HG03175 (cell line): ENCODE results near the gene SEPTIN5.
"Not testable (repeated sequence)": the region's sequence is repeated elsewhere in the genome, so short reads cannot be mapped to it uniquely, and the experiment has no call there.

Experiments used
- ATAC-seq: cut with Tn5 transposase; IDR thresholded peaks from one replicate; pipeline ENCODE4 v1.9.1; 2021; ENCODE audit warnings: mild to moderate bottlenecking, moderate library complexity; ENCODE audit not compliant: unreplicated experiment

SEPTIN5 gene

GRCh38 chr22:19720150-19720827 lies 6.0 kb downstream of the SEPTIN5 start:
- no peak for ATAC-seq

- no peak for ATAC-seq
Measured at GRCh38 chr22:19720999-19721329, 6.7 kb downstream of the SEPTIN5 start.

- ATAC-seq = no peak
Measured at GRCh38 chr22:19721330-19722177, 7.3 kb downstream of the SEPTIN5 start.

GRCh38 chr22:19722178-19722981 lies 8.1 kb downstream of the SEPTIN5 start:
- no peak for ATAC-seq

GRCh38 chr22:19722982-19723231 lies 8.6 kb downstream of the SEPTIN5 start:
- ATAC-seq = no peak

- ATAC-seq = no peak
Measured at GRCh38 chr22:19723232-19723982, 9.1 kb downstream of the SEPTIN5 start, which contains the start of gene GP1BB. Gene GP1BB (plus strand): TSS chr22:19723539. CDS start chr22:19723570, 31 bp downstream.

- ATAC-seq = no peak
Measured at GRCh38 chr22:19723983-19724827, 9.9 kb downstream of the SEPTIN5 start.

GRCh38 chr22:19724927-19725661 lies 10.8 kb downstream of the SEPTIN5 start:
- ATAC-seq = no peak

GRCh38 chr22:19726064-19726788 lies 11.9 kb downstream of the SEPTIN5 start:
- ATAC-seq = not testable (repeated sequence)

- no peak for ATAC-seq
Measured at GRCh38 chr22:19727310-19728150, 13.2 kb downstream of the SEPTIN5 start.

- no peak for ATAC-seq
Measured at GRCh38 chr22:19728271-19728670, 14.0 kb downstream of the SEPTIN5 start.

- ATAC-seq = no peak
Measured at GRCh38 chr22:19728836-19729235, 14.5 kb downstream of the SEPTIN5 start.

GRCh38 chr22:19729507-19729906 lies 15.2 kb downstream of the SEPTIN5 start:
- no peak for ATAC-seq

GRCh38 chr22:19730198-19730597 lies 15.9 kb downstream of the SEPTIN5 start:
- no peak for ATAC-seq

GRCh38 chr22:19730655-19731360 lies 16.5 kb downstream of the SEPTIN5 start:
- peak; percentile 42 for ATAC-seq

GRCh38 chr22:19731361-19732135 lies 17.2 kb downstream of the SEPTIN5 start:
- no peak for ATAC-seq
